Gastrocnemius medialis (tissue), 4 donors: ENCODE results near the gene CFAP45. TPM values are rescaled to one million over a fixed set of nuclear protein-coding genes. Genes with fewer than 3 reads are reported as not detected.

ENCODE experiments used
- ATAC-seq, 2 donors: fragments of 150-250 bp; one replicate each; pipeline ENCODE4 v1.9.1; 2016
- DNase-seq, 2 donors: peaks; one replicate each; pipeline ENCODE4 v3.0.0-alpha.2; 2019
- H3K27ac ChIP-seq, 4 donors: fragments of 200-600 bp; sonication (generic); 1 replicate in 1 of 4; 2 replicates in 3 of 4; pipeline ENCODE4 v1.5.1; 2016 to 2018; ENCODE audit warnings: mild to moderate bottlenecking in 2 of 4, moderate library complexity in 1 of 4
- H3K27me3 ChIP-seq, 3 donors: fragments of 200-600 bp; sonication (generic) in 2 of 3; 1 replicate in 1 of 3; 2 replicates in 2 of 3; pipeline versions ENCODE4 v1.5.1 to v1.6.0; 2016 to 2019; ENCODE audit warnings: mild to moderate bottlenecking in 1 of 3, moderate library complexity in 1 of 3
- H3K36me3 ChIP-seq, 2 donors: fragments of 200-600 bp; sonication (generic) in 1 of 2; one replicate each; pipeline ENCODE4 v1.5.1; 2017 to 2018
- H3K4me1 ChIP-seq, 2 donors: fragments of 200-600 bp; sonication (generic) in 1 of 2; one replicate each; pipeline ENCODE4 v1.5.1; 2016 to 2017; ENCODE audit warnings: mild to moderate bottlenecking in 2 of 2
- H3K4me3 ChIP-seq, 4 donors: fragments of 200-600 bp; sonication (generic) in 3 of 4; 1 replicate in 1 of 4; 2 replicates in 3 of 4; pipeline ENCODE4 v1.5.1; 2016 to 2019; ENCODE audit warnings: mild to moderate bottlenecking in 2 of 4
- H3K9me3 ChIP-seq, 3 donors: fragments of 200-600 bp; sonication (generic) in 2 of 3; 1 replicate in 1 of 3; 2 replicates in 2 of 3; pipeline ENCODE4 v1.5.1; 2016 to 2019
- POLR2A ChIP-seq, 2 donors: fragments of 450-650 bp; IDR thresholded peaks; one replicate each; pipeline ENCODE4 v1.6.1; 2017; ENCODE audit warnings: antibody characterized with exemption in 2 of 2, mild to moderate bottlenecking in 2 of 2, moderate library complexity in 2 of 2
- in situ Hi-C, 4 donors: fragments of 200-750 bp; cut with MboI; loops; one replicate each; pipeline versions ENCODE4 v1.15.0 to v1.8.0; 2017; ENCODE audit warnings: low sequenced_read_pairs in 4 of 4
- intact Hi-C: fragments of 100-400 bp; cut with DNase I; formaldehyde crosslinking; loops from one replicate; pipeline ENCODE4 v1.15.1; 2023; ENCODE audit warnings: low total_unique reads
- total RNA-seq, 4 donors: library from RNA; depleted of rRNA; stranded (reverse); fragments of >200 nt; gene quantifications; one replicate each; pipeline versions ENCODE4 v1.1.0 to v1.2.3, GENCODE V29; 2016
- TF ChIP-seq, protein P1 (sequence below), 5 experiments: fragments of 450-650 bp in 3 of 5; fragments of 200-600 bp in 2 of 5; sonication (generic) in 2 of 5; IDR thresholded peaks in 4 of 5; conservative IDR thresholded peaks in 1 of 5; 1 replicate in 4 of 5; 2 replicates in 1 of 5; pipeline ENCODE4 v1.5.1; 2016 to 2019; ENCODE audit warnings: antibody characterized with exemption in 5 of 5, mild to moderate bottlenecking in 3 of 5, moderate library complexity in 3 of 5

The CFAP45 gene
- total RNA-seq, 4 donors from 2014 or later, result not detected

DNA sequence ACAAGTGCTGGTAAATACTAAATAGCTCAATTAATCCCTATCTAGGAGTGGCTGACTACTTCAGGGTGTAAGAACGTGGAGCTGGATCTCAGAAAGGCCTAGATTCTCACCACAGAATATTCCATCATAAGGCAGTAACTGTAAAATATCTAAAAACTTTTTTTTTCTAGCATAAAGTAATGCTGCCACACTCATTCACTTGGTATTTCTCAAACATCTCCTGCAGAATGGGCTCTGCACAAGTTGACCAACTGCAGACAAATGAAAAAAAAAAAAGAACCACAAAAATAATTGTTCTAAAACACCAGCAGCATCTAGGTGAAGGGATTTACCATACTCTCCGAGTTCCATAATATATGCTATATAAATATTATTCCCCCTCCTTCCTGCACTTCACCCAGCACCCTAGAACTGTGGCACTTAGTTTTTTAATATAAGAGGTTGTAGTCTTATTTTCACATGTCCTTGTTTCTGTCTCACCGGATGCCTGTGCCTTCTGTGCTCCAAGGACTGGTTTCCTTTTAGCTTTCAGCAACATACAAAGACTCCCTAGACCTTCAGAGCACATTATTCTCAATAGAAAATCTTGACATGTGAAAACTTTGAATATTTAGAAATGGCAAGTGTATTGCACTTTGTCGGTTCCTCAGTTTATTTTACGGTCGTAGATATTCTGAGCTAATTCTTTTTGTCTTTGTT is 46.4 kb downstream of the CFAP45 start:
- H3K4me1 ChIP-seq, result peaks cover 8 to 14% of the 10 kb centered on the region in 2 donors
- no peak for TF ChIP-seq POLR2A (IDR thresholded peaks at IDR 0.05)
- TF ChIP-seq, protein P1, sequence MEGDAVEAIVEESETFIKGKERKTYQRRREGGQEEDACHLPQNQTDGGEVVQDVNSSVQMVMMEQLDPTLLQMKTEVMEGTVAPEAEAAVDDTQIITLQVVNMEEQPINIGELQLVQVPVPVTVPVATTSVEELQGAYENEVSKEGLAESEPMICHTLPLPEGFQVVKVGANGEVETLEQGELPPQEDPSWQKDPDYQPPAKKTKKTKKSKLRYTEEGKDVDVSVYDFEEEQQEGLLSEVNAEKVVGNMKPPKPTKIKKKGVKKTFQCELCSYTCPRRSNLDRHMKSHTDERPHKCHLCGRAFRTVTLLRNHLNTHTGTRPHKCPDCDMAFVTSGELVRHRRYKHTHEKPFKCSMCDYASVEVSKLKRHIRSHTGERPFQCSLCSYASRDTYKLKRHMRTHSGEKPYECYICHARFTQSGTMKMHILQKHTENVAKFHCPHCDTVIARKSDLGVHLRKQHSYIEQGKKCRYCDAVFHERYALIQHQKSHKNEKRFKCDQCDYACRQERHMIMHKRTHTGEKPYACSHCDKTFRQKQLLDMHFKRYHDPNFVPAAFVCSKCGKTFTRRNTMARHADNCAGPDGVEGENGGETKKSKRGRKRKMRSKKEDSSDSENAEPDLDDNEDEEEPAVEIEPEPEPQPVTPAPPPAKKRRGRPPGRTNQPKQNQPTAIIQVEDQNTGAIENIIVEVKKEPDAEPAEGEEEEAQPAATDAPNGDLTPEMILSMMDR (IDR thresholded peaks at IDR 0.05 in 4 of 5, conservative IDR thresholded peaks at IDR 0.05 in 1 of 5), result no peak
- H3K36me3 ChIP-seq, result no peaks in the 10 kb centered on the region
- intact Hi-C loops, result loop anchor here (2.0 to 10.0 kb wide), 3 partner anchors 25 to 73 kb away; partner anchors contain the start of genes DUSP23 and TAGLN2
- ATAC-seq (no peak), DNase-seq (no peak)
- in situ Hi-C loops, result loop anchor here in 1 of 4 donors (10.0 kb wide), 1 partner anchor 49 kb away; the partner anchor contains the start of gene FCRL6
- no peaks in the 10 kb centered on the region for H3K27me3 ChIP-seq
- no peaks in the 10 kb centered on the region for H3K9me3 ChIP-seq
- peak overlapping the region; percentile 82 to 95 (median 89) for H3K27ac ChIP-seq
- peak overlapping the region; percentile 69 to 99 (median 82) for H3K4me3 ChIP-seq

DNA sequence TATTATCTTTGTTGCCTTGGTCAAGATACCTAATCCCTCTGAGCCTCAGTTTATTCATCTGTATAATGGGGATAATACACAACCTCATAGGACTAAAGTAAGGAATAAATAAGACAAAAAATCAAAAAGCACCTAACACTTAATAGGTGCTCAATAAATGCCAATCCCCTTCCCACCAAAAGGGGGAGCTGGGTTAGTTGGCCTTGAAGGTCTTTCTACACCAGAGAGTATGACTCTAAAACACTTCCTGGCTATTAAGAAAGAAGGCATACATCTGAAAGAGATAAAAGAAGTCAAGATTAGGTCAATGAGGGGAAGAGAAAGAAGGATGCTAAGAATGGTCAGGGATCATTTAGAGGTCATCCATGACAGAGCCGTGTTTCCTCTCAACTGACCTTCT is 48.6 kb downstream of the CFAP45 start:
- peaks cover 8 to 14% of the 10 kb centered on the region in 2 donors for H3K4me1 ChIP-seq
- no peak overlapping the region for H3K4me3 ChIP-seq
- no peaks in the 10 kb centered on the region for H3K9me3 ChIP-seq
- ATAC-seq (no peak), DNase-seq (no peak)
- no peak overlapping the region for H3K27ac ChIP-seq
- intact Hi-C loops, result loop anchor here (10.0 kb wide), 1 partner anchor 73 kb away; the partner anchor contains the start of gene TAGLN2
- TF ChIP-seq, protein P1 (IDR thresholded peaks at IDR 0.05 in 4 of 5, conservative IDR thresholded peaks at IDR 0.05 in 1 of 5), result no peak
- no peak for TF ChIP-seq POLR2A (IDR thresholded peaks at IDR 0.05)
- in situ Hi-C loops, result loop anchor here in 1 of 4 donors (10.0 kb wide), 1 partner anchor 47 kb away; the partner anchor contains the start of gene FCRL6
- H3K36me3 ChIP-seq, result no peaks in the 10 kb centered on the region
- no peaks in the 10 kb centered on the region for H3K27me3 ChIP-seq

DNA sequence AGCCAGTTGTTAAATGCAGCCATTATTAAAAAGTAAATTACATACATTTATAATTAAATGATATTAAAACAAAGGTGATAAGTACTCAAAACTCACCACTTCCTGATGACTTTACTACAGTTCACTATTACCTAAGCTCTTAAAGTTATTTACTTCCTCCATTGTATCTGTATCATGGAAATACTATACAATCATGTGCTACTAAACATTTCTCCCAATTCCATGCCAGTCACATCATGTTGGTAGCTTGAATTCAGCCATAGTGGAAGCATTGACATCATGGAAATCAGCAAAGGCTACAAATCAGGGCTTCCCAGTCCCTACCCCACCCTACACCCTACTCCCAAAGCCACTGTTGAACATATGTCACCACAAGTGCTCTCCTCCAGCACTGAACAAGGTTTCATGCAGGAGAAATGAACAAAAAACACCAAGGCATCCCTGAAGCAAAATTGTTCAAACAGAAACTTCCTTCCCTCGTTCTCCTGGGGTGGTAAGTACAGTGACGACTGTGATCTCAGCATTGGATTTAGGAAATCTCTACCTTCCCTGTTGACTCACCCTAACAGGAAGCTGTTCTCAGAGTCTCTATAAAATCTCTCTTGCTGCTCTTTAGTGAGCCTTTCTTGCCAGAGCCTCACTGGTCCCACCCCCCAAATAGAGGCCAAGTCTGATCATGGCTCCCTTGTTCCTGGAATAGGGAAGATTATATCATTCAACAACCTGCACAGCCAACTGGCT is 50.2 kb downstream of the CFAP45 start:
- TF ChIP-seq, protein P1 (IDR thresholded peaks at IDR 0.05 in 4 of 5, conservative IDR thresholded peaks at IDR 0.05 in 1 of 5), result no peak
- no peak for TF ChIP-seq POLR2A (IDR thresholded peaks at IDR 0.05)
- Histone ChIP-seq H3K27ac (no peak overlapping the region), H3K27me3 (no peaks in the 10 kb centered on the region), H3K4me3 (no peak overlapping the region), H3K36me3 (no peaks in the 10 kb centered on the region), H3K9me3 (no peaks in the 10 kb centered on the region), H3K4me1 (peaks cover 8 to 14% of the 10 kb centered on the region in 2 donors)
- intact Hi-C loops, result loop anchor here (10.0 kb wide), 1 partner anchor 75 kb away; the partner anchor contains the start of gene TAGLN2
- ATAC-seq, result no peak
- DNase-seq, result no peak
- in situ Hi-C loops, result loop anchor here in 1 of 4 donors (10.0 kb wide), 1 partner anchor 45 kb away; the partner anchor contains the start of gene FCRL6

DNA sequence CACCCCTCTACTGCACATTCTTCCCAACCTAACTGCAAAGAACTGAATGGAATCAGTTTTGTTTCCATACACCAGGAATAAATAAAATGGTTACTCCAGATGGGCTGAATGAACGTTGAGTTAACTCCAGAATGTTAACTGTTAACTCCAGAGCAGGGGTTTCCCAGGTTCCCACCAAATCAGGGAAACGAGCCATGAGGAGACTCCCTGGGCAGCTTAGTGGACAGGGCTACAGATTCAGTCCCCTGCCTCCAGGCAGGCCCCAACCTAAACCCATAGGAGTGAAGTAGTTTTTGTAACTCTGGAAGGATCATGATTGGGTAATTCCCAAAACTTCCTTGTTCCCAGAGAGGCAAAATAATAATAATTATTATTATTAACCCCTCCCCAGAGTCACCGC is 51.6 kb downstream of the CFAP45 start:
- in situ Hi-C loops (no loop called here), intact Hi-C loops (no loop called here)
- no peak overlapping the region for H3K27ac ChIP-seq
- ATAC-seq (no peak), DNase-seq (no peak)
- peaks cover 1 to 5% of the 10 kb centered on the region in 2 donors for H3K4me1 ChIP-seq
- TF ChIP-seq, protein P1 (IDR thresholded peaks at IDR 0.05 in 4 of 5, conservative IDR thresholded peaks at IDR 0.05 in 1 of 5), result no peak
- TF ChIP-seq POLR2A (IDR thresholded peaks at IDR 0.05), result no peak
- H3K4me3 ChIP-seq, result no peak overlapping the region
- H3K9me3 ChIP-seq, result no peaks in the 10 kb centered on the region
- no peaks in the 10 kb centered on the region for H3K36me3 ChIP-seq
- H3K27me3 ChIP-seq, result no peaks in the 10 kb centered on the region
